CD4-positive, alpha-beta T cell treated with Interleukin-21 for 1 hour (primary cell): Measurements from ENCODE around the gene DDAH1.
"Not testable (repeated sequence)": the region's sequence is repeated elsewhere in the genome, so short reads cannot be mapped to it uniquely, and the experiment has no call there.

Experiments
- DNase-seq: peaks from one replicate; pipeline ENCODE4 v3.0.0-alpha.2; 2020

DDAH1 gene

DNA sequence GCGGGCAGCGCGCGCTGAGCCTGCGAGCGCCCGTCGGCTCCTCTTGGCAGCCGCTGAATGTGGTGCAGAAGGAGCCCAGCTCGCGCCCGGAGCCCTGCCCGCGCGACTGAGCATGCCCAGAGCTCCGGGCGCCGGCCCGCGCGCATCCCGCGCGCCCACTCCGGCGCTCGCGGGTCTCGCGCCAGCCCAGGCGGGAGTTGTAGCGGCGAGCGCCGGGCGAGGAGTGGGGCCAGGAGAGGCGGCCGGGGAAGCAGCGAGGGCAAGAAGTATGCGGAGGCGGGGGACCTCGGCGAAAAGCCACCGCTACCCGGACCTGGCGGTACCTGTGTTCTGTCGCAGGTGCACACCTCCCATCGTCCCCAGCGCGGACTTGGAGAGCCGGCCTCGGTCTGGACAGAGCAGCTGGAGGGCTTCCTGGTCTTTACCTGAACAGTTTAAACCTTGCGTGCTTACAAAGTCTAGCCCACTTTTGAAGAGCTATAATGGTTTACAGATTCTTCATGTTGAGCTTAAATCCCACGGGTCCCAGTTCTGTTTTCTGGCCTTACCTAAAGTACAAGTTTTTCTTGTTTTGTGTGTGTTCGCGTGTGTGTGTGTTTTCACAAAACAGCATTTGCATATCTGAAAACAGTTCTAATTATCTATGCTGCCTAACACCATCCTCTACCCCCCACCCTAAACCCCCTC lies at the start of gene DDAH1:
Gene DDAH1, minus strand, starts transcription at position 61 of the 687 bp plus-strand sequence. CDS start 114 bp downstream, outside the sequence.
- DNase-seq = no peak

DNA sequence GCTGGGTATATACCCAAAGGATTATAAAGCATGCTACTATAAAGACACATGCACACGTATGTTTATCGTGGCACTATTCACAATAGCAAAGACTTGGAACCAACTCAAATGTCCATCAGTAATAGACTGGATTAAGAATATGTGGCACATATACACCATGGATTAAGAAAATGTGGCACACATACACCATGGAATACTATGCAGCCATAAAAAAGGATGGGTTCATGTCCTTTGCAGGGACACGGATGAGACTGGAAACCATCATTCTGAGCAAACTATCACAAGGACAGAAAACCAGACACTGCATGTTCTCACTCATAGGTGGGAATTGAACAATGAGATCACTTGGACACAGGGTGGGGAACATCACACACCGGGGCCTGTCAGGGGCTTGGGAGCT lies 49.0 kb upstream of the DDAH1 start:
- not testable (repeated sequence) for DNase-seq

DNA sequence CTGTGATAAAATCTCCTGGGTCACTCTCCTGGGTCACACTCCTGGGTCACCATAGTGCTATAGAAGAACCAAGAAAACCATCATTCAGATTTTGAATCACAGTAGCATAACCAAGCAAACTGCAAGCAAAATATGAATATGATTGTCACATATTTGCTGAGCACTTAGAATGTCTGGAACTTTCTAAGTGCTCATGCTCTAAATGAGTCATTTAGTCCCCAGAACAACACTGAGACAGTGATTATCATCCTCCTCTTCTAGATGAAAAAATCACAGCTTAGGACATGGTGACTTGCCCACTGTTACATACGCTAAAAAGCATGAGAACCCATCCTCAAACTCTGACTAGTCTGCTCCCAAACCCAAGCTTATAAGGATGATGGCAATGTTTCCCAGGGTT lies 39.5 kb upstream of the DDAH1 start:
- no peak for DNase-seq

DNA sequence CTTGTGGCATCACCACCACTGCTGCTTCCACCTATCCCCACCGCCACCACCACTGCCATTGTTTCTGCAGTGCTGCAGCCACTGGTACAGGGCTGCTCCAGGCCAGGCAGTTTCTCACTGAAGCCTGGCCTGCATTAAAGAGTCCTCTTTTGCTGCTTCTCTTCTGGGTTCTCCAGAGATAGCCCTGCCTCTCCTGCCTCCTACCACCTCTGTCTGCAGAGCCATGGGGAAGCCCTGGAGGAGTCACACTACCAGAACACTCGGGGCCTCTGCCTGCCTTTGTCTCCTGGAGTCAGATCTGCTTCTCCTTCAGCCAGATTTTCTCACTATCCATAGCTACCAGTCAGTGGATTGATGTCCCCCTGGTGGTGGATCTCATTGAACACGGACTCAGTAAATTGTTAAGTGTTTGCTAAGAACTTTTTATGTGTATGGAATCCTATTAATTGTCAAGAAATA lies 37.7 kb upstream of the DDAH1 start:
- DNase-seq = no peak

DNA sequence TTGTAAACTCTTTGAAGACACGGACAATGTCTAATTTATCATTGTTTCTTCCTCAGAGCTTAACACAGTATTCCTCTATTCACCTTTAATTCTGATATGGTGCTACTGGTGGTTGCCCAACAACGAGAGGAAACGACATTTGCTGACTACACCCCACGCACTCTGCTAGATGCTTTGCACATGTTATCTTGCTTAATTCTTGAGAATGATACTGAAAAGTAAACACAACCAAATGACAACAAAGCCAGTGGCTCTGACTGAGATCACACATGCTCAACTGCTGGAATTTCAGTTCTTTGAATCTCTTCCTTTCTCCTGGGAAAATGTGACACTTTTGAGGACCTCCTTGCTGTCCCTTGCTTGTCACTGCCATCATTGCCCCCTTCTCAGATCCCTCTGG lies 37.2 kb upstream of the DDAH1 start:
- no peak for DNase-seq

DNA sequence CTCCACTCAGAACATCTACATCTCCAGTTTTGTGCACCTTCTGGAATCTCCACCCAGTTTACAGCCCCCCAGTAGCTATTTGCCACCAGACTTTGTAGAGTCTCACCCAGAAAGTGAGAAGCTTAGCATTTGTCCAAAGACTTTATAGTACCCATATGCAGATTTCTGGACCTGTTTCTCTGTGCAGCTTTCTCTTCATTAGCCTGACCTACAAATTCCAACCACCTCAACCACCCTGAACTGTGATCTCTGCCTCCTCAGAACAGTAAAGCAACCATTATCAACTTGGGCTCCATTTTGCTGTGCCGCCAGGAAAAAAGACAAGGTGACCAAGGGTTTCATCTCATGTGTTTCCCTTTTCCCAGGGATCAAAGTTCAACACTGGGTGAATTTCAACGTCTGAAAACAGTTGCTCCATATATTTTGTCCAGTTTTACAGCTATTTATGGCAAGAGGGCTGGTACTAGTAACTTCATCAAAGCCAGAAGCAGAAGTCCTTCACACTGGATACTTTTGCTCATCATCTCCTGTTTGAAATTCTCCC lies 36.5 kb upstream of the DDAH1 start:
- DNase-seq = no peak

DNA sequence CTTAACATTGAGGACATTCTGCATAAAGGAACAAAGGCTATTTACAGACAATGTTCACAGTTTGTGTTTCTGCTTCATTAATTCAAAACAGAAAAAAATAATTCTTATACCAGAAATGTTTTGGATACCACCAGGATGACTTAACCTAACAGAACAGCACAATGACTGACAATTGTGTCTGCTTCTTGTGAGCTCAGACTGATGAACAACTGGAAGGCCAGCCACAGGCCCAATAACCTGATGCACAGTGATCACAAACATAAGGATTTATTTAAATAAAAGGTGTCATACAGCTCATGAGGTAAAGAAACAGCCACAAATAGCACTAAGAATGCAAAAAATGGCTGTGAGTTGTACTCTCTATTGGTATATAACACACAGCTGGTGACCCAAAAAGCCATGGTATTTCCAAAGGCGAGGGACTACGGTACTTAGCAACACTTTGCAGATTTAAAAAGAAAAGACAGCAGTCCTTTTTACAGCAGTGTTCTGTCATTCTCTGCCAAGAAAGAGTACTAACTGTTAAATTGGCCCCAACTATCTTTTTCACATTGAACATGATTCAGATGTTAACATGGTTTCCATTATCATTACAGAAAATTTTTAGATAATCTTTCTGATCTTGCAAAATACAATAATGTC lies 32.1 kb upstream of the DDAH1 start:
- DNase-seq = no peak

DNA sequence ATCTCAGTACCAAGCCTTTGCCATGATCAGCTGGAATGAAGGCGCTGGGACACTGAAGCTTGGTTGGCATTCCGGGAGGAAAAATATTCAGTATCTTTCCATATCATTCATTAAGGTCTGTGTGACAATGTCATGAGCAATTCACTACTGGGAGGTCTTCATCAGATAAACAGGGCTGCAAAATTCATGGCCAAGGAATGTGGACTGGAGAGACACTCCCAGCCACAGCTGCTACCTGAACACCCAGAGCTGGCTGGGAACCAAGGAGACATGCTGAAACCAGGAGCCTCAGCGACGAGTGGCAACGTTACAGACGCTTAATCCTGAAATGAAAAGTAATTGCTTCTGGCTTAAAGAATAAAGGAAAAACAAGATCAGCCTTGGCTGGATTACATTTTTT lies 30.6 kb upstream of the DDAH1 start:
- DNase-seq = no peak

DNA sequence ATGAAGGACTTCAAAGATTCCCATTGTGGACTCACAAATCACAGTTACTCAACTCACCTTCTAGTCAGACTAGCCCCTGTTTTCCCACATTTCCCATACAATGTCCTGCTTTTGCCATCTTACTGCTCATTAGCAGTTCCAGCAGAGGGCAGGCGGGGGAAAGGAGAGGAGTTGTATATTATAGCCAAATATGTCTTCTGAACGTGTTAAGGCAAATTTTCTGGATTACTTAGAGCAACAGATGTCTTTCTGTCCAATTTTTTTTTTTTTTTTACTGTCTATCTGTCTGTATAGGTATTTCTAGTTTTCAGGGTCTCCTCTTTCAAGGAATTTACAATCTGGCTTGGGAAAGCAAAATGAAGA lies 29.9 kb upstream of the DDAH1 start:
- DNase-seq = no peak

DNA sequence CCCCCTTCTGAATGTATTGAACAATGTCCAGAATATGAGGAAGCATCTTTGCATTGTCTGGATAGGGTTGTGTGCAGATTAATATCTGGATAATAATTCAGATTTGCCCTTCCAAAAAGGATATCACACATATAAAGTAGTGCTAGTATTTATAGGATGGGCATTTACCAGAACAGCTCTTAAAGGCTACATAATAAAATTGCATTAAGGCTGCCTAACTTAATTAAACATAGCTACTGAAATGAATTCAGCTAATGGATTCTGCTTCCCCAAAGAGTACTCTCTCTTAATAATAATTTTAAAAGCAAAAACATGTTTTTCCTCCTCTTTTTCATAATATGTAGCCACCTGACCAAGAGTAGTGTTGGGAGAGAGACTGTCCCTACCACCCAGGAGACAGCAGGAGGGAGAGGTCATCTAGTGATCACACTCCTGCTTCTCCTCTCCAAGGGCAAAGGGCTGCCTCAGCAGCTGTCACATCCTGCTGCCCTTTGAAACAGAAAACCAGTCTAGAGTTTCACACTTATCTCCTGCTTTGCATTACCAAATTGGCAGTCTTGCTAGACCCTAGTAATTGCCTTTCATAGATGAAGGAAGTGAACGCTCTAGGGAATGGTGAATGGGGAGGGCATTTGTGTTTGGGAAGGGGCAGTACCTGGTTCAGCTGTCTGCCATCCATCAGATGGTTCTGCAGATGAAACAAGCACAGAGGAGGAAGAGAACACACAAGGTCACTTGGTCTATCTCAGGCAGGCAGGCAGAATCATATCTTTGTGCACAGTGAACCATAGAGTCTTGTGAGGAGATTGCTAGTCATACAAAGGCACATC lies 29.3 kb upstream of the DDAH1 start:
- no peak for DNase-seq

DNA sequence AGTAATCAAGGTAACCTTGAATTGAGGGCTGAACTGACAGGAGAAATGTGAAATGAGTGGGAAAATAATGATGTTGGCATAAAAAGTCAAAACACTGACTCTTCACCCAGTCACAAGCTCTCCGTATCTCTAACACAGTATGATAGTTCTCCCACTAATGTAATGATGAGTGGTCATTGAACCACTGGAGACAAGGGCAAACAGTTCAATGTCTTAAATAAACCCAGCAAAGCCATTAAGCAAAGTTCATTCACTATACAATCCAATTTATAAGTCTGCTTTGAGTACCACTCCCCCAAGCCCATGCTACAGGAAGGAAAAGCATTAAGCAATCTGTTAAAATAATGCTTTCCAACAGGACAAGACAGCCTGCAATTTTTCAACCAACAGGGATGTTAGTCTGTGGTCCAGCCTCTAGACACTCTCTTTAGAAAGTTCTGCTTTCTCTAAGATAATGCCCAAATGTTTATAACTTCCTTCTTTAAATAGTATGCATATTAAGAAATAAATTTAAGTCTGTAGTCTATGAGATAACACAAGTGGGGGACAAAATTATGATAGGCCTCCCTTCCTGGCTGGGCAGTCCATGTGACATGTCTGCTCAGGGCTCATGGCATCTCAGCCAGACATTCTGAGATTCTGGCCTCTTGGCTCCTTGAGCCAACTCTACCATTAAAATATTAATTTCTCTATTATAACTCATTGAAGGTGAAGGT lies 25.5 kb upstream of the DDAH1 start:
- no peak for DNase-seq

DNA sequence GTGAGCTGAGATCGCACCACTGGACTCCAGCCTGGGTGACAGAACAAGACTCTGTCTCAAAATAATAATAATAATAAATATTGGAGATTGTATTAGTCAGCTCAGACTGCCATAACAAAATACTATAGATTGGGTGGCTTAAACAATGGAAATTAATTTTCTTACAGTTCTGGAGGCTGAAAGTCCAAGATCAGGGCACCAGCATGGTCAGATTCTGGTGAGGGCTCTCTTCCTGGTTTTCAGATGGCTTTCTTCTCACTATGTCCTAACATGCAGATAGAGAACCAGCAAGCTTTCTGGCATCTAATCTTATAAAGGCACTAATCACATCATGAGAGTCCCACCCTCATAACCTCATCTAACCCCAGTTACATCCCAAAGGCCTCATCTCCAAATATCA lies 23.2 kb upstream of the DDAH1 start:
- DNase-seq = no peak

DNA sequence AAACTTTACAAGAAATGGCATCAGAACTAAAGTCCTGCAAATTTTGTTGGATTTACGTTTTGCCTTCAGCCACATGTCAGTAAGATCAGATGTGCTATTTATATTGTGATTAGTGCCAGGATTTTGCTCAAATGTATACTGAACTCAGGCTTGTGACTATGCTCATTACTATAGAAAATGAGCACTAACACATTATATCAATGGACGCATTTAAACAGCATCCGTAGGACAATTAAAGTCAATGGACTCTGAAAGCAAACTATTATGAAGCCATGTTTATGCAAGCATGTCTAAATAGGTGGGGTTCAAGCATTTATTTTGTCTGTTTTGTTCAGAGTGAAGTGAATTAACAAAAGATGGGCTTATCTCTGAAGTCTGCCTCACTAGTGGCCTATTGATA lies 20.6 kb upstream of the DDAH1 start:
- DNase-seq = no peak

DNA sequence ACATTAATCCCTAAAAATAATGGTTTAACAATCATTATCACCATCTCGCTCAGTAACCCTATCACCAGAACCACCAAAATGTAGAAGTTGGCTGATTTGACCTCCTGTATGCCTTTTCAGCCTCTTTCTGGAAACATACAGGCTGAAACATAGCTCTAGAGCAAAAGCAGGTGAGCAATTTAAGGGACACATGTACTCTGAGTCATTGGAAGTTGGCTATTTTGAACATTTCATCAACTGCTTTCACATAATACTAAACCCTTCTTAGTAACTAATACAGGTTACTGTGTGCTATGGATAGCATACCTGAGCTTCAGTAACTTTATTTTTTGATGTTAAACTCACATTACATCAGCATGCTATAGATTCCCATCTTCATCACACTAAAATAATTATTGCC lies 19.8 kb upstream of the DDAH1 start:
- DNase-seq = no peak

DNA sequence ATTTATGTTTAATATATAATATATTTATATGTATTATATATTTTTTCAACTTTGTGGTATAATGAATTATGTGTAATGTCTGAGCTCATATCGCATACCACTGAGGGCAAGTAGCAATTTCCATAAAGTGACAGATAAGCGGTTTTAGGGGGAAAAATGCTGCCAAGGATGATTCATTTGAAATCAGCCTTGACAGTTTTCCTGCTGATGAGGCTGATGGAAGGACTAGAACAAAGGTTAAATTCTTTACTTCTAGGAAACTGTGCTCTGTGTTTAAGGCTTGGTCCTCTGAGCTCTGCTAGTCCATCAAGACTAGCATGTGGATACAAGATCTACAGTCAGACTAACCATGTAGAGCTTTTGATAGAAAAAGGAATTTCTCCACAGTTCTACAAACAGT lies 19.3 kb upstream of the DDAH1 start:
- no peak for DNase-seq

DNA sequence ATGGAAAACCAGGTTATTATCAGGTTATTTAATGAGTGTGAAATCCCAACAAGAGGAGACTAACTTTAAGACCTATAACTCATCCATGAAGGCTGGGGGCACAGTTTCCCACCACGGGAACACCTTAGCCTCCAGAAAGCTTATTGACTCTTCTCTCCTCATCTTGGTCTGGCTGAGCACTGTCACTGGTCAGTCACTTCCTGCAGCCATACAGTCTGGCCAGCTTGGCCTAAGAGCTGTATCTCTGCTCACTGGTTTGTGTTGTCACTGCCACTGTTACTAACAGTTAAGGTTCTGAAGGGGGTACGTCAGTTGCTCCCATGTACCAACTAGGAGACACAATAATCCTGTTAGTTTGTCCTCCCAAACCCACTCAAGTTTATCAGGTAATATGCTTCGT lies 16.7 kb upstream of the DDAH1 start:
- DNase-seq = no peak

DNA sequence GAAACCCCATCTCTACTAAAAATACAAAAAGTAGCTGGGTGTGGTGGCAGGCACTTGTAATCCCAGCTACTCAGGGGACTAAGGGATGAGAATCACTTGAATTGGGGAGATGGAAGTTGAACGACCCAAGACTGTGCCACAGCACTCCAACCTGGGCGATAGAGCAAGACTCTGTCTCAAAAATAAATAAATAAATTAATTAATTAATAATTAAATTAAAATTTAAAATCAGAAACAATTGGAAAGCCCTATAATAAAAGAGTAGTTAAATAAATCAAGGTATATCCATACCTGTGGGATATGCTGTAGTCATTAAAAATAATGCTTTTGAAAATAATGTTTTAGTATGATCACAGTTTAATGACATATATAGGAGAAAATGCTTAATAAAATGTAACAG lies 15.6 kb upstream of the DDAH1 start:
- DNase-seq = no peak

DNA sequence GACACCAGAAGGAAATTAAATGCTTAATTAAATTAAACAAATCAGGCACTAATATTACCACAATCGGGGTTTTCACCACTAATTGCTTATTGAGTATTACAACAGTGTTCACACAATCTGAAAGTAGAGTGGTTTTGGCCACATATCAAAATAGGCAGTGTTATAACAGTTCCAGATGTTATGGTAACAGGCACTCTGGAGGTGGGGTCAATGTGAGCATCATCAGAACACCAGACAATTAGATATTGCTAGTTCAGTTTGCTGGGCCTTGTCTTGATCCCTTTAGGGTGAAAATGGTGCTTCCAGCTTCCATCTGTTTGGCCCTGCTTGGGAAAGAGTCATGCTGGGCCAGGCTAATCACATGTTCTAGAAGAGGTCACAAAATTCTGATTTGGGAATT lies 14.5 kb upstream of the DDAH1 start:
- no peak for DNase-seq

DNA sequence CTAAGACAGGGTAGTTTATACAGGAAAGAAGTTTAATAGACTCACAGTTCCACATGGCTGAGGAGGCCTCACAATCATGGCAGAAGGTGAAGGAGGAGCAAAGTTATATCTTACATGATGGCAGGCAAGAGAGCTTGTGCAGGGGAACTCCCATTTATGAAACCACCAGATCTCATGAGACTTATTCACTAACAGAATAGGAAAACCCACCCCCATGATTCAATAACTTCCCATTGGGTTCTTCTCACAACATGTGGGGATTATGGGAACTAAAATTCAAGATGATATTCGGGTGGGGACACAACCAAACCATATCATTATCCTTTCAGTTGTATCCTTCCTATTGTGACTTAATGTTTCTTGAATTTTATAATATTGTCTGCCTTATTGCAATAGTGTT lies 13.4 kb upstream of the DDAH1 start:
- DNase-seq = no peak

DNA sequence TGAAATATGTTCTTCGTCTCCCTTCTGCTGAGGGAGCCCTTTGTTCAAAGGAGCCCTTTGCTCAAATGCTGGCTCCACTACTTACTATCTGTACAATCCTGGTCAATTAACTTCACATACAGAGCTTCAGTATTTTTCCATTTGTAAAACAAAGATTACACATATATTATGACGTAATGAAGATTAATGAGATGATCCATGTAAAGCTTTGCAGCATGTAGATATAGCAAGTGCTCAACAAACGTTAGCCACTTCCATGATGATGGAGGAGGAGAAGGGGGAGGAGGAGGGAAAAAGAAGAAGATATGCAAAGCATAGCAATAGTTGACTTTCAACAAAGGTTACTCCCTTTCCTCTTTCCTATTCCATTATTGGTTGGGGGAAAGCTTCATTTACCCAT lies 10.1 kb upstream of the DDAH1 start:
- DNase-seq = no peak

DNA sequence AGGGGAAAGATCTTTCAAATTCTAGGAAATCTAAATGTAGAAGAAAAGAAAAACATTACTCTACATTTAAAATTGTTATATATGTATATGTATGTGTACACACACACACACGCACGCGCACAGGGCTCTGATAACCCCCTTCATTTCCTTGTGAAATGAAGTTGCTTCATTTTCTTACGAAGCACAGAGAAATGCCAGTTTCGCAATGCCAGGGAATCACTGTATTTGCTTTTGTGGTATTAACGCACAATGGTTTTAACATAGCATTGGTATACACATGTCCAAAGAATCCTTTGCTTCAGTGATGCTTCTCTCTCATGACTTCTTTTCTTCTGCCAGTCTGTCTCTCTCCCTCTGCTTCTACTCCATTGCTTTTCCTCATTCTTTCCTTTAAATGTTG lies 8.4 kb upstream of the DDAH1 start:
- no peak for DNase-seq

DNA sequence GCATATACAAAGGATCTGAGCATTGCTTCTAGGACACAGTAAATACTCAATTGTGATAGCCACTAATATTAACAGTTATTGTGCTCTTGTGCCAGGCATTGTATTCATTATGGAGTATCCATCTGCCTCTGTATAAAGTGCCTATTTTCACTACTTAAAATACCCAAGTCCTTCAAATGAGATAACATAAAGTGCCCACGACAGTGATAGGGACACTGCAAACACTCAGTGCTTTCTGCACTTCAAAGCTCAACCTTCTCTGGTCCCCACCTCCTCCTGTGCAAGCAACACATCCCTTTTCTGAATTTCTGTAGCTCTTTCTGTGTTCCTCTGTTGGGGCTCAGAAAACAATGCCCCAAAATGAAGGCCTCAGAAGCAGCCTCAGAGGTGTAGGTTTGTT lies 6.6 kb upstream of the DDAH1 start:
- no peak for DNase-seq

DNA sequence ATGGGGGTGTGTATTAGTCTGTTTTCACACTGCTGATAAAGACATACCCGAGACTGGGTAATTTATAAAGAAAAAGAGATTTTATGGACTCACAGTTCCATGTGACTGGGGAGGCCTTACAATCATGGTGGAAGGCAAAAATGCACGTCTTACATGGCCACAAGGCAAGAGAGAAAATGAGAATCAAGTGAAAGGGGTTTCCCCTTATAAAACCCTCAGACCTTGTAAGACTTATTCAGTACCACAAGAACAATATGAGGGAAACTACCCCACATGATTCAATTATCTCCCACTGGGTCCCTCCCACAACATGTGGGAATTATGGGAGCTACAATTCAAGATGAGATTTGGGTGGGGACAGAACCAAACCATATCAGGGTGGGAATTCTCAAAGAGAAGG lies 5.2 kb upstream of the DDAH1 start:
- DNase-seq = not testable (repeated sequence)
